NCI-H2029 treated with DMSO at 0.1 percent for 48 hours (cell line): ENCODE data around the gene NPHP4.
"Not testable (repeated sequence)": the region's sequence is repeated elsewhere in the genome, so short reads cannot be mapped to it uniquely, and the experiment has no call there.

Experiments
- DNase-seq: peaks from one replicate; lab custom pipeline; 2025; lab: John Stamatoyannopoulos, UW

The NPHP4 gene

GRCh38 chr1:5934058-5934884 lies 58.0 kb downstream of the NPHP4 start:
- no peak for DNase-seq

- DNase-seq = no peak
These were observed 58.6 kb downstream of the NPHP4 start for GRCh38 chr1:5933676-5934057.

- no peak for DNase-seq
These were observed 59.2 kb downstream of the NPHP4 start for GRCh38 chr1:5933050-5933449.

GRCh38 chr1:5928714-5929400 lies 63.4 kb downstream of the NPHP4 start:
- DNase-seq = no peak

- no peak for DNase-seq
These were observed 64.5 kb downstream of the NPHP4 start for GRCh38 chr1:5927506-5928370.

GRCh38 chr1:5926686-5927435 lies 65.4 kb downstream of the NPHP4 start:
- no peak for DNase-seq

- DNase-seq = not testable (repeated sequence)
These were observed 69.4 kb downstream of the NPHP4 start for GRCh38 chr1:5922700-5923330.

GRCh38 chr1:5921671-5922070 lies 70.6 kb downstream of the NPHP4 start:
- DNase-seq = no peak

- no peak for DNase-seq
These were observed 71.1 kb downstream of the NPHP4 start for GRCh38 chr1:5921129-5921528.

GRCh38 chr1:5920201-5920600 lies 72.0 kb downstream of the NPHP4 start:
- DNase-seq = no peak

GRCh38 chr1:5918275-5918649 lies 74.0 kb downstream of the NPHP4 start:
- DNase-seq = no peak

- no peak for DNase-seq
These were observed 74.5 kb downstream of the NPHP4 start for GRCh38 chr1:5917591-5918274.

GRCh38 chr1:5917281-5917590 lies 75.0 kb downstream of the NPHP4 start:
- DNase-seq = no peak

GRCh38 chr1:5916572-5917280 lies 75.5 kb downstream of the NPHP4 start:
- DNase-seq = no peak

- DNase-seq = peak; percentile 6
These were observed 76.3 kb downstream of the NPHP4 start for GRCh38 chr1:5915587-5916571.

GRCh38 chr1:5914676-5915365 lies 77.4 kb downstream of the NPHP4 start:
- DNase-seq = no peak

- DNase-seq = no peak
These were observed 78.3 kb downstream of the NPHP4 start for GRCh38 chr1:5913876-5914275.

- no peak for DNase-seq
These were observed 79.0 kb downstream of the NPHP4 start for GRCh38 chr1:5913078-5913845.
